HCT116 (cell line): ENCODE measurements around the gene PPP3CB.

Source experiments
- EGR1 ChIP-seq: IDR thresholded peaks from 2 replicates; pipeline ENCODE4 v1.6.1; 2012; ENCODE audit warnings: low read depth
- EZH2 ChIP-seq: fragments of 200-600 bp; sonication (generic); IDR thresholded peaks from 2 replicates; pipeline ENCODE4 v1.6.1; 2017; ENCODE audit warnings: antibody characterized with exemption, mixed run types
- EZH2phosphoT487 ChIP-seq: fragments of 200-600 bp; IDR thresholded peaks from 2 replicates; pipeline ENCODE4 v1.6.1; 2018; ENCODE audit warnings: antibody characterized with exemption, borderline replicate concordance
- FOSL1 ChIP-seq: IDR thresholded peaks from 2 replicates; pipeline ENCODE4 v1.6.1; 2012; ENCODE audit warnings: low read depth
- POLR2A ChIP-seq: IDR thresholded peaks from 2 replicates; pipeline ENCODE4 v1.7.0; 2011; ENCODE audit warnings: borderline replicate concordance; ENCODE audit not compliant: insufficient read depth, insufficient read length; ENCODE audit errors: extremely low read depth
- POLR2AphosphoS5 ChIP-seq: IDR thresholded peaks from 2 replicates; pipeline ENCODE4 v1.6.1; 2011; ENCODE audit warnings: mild to moderate bottlenecking, low read depth, low read length, moderate library complexity
- RAD21 ChIP-seq: IDR thresholded peaks from 2 replicates; pipeline ENCODE4 v1.6.1; 2012; ENCODE audit warnings: low read depth, mild to moderate bottlenecking
- REST ChIP-seq: IDR thresholded peaks from 2 replicates; pipeline ENCODE4 v1.6.1; 2012; ENCODE audit warnings: low read depth
- SP1 ChIP-seq: IDR thresholded peaks from 2 replicates; pipeline ENCODE4 v1.6.1; 2012; ENCODE audit warnings: low read depth
- SRF ChIP-seq: IDR thresholded peaks from 2 replicates; pipeline ENCODE4 v1.6.1; 2012; ENCODE audit warnings: low read depth
- YY1 ChIP-seq: IDR thresholded peaks from 2 replicates; pipeline ENCODE4 v1.6.1; 2011; ENCODE audit warnings: low read length, low read depth, moderate library complexity, mild to moderate bottlenecking; ENCODE audit not compliant: insufficient replicate concordance; ENCODE audit errors: extremely low read depth
- ZNF274 ChIP-seq: fragments of 200-500 bp; sonication (Bioruptor generic); IDR thresholded peaks from 2 replicates; pipeline ENCODE4 v1.6.1; 2014; ENCODE audit warnings: mild to moderate bottlenecking, low read depth, low read length, inconsistent platforms
- TF ChIP-seq, protein P1 (sequence below), 3 experiments: fragments of 200-600 bp in 1 of 3; sonication (generic) in 1 of 3; IDR thresholded peaks in 2 of 3; conservative IDR thresholded peaks in 1 of 3; 2 replicates each; pipeline ENCODE4 v1.5.1; 2012 to 2017; ENCODE audit warnings: low read depth in 2 of 3, low read length in 2 of 3, antibody characterized with exemption in 1 of 3, borderline replicate concordance in 1 of 3, control low read depth in 1 of 3, mild to moderate bottlenecking in 1 of 3, mixed read lengths in 1 of 3, mixed run types in 1 of 3, moderate library complexity in 1 of 3; ENCODE audit not compliant: insufficient read depth in 1 of 3

DNA sequence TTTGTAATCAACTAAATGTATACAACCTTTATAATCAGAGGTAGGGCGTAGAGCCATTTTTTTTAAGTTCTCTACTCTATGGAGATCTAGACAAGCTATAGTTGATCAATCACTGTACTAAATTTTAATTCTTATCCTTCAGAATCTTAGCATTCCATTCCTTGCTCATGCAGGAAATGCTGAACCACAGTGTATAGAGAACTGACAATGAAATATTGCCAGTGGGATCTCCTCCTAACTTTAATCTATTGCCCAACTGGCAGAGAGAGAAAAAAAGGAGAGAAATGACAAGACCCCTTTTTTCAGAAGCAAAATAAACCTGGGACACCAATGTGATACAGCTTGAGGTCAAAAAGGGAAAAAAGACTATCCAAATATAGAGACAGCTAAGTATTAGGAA is 26.4 kb upstream of the PPP3CB start:
- TF ChIP-seq SP1: no peak
- no peak for TF ChIP-seq POLR2AphosphoS5
- TF ChIP-seq, protein P1, sequence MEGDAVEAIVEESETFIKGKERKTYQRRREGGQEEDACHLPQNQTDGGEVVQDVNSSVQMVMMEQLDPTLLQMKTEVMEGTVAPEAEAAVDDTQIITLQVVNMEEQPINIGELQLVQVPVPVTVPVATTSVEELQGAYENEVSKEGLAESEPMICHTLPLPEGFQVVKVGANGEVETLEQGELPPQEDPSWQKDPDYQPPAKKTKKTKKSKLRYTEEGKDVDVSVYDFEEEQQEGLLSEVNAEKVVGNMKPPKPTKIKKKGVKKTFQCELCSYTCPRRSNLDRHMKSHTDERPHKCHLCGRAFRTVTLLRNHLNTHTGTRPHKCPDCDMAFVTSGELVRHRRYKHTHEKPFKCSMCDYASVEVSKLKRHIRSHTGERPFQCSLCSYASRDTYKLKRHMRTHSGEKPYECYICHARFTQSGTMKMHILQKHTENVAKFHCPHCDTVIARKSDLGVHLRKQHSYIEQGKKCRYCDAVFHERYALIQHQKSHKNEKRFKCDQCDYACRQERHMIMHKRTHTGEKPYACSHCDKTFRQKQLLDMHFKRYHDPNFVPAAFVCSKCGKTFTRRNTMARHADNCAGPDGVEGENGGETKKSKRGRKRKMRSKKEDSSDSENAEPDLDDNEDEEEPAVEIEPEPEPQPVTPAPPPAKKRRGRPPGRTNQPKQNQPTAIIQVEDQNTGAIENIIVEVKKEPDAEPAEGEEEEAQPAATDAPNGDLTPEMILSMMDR (IDR thresholded peaks at IDR 0.05 in 2 of 3, conservative IDR thresholded peaks at IDR 0.05 in 1 of 3; ENCODE audit: borderline replicate concordance in 1 of 3, insufficient read depth in 1 of 3, low read depth in 2 of 3, low read length in 2 of 3): no peak
- no peak for TF ChIP-seq YY1
- no peak for TF ChIP-seq EZH2phosphoT487
- TF ChIP-seq POLR2A: no peak
- TF ChIP-seq REST: no peak
- no peak for TF ChIP-seq EZH2
- no peak for TF ChIP-seq SRF
- no peak for TF ChIP-seq ZNF274
- no peak for TF ChIP-seq RAD21
- no peak for TF ChIP-seq EGR1
- TF ChIP-seq FOSL1: no peak
